Activated naive CD4-positive, alpha-beta T cell treated with anti-CD3 and anti-CD28 coated beads, Interleukin-2, amount 50 U/mL, for 72 hours (primary cell): ENCODE data around the gene NOL4L. TPM values are rescaled to one million over a fixed set of nuclear protein-coding genes. Genes with fewer than 3 reads are reported as not detected.
A peak's percentile ranks its signal among the peaks of the same experiment; 100 is the strongest.
"Not testable (repeated sequence)": the region's sequence is repeated elsewhere in the genome, so short reads cannot be mapped to it uniquely, and the experiment has no call there.

Source experiments
- ATAC-seq, 2 donors: fragments of 150-1000 bp; cut with Tn5 transposase; 2 replicates each; pipeline ENCODE4 v1.10.0; 2021; ENCODE audit warnings: mild to moderate bottlenecking in 2 of 2, moderate library complexity in 2 of 2
- DNase-seq, 2 donors: peaks; one replicate each; pipeline ENCODE4 v3.0.0; 2021 to 2022; ENCODE audit warnings: low spot score in 2 of 2
- H3K27ac Mint-ChIP-seq, 2 donors: one replicate each; pipeline ENCODE4 v1.8.0; 2022; ENCODE audit warnings: mild to moderate bottlenecking in 2 of 2, mixed read lengths in 2 of 2
- H3K36me3 Mint-ChIP-seq, 2 donors: one replicate each; pipeline ENCODE4 v1.8.0; 2022; ENCODE audit warnings: mixed read lengths in 2 of 2
- H3K9me3 Mint-ChIP-seq, 2 donors: one replicate each; pipeline ENCODE4 v1.8.0; 2022; ENCODE audit warnings: mixed read lengths in 2 of 2
- total RNA-seq, 2 donors: library from RNA; stranded (reverse); gene quantifications; one replicate each; pipeline ENCODE4 v1.2.3, GENCODE V29; 2022

The NOL4L gene
- total RNA-seq, 2 donors from 2014 or later: 21.2 to 30.7 TPM

GRCh38 chr20:32505723-32506473 is 79.2 kb downstream of the NOL4L start:
- DNase-seq (peak in 1 of 2 donors; percentile 28), ATAC-seq (no peak)
- no peak overlapping the region for H3K27ac Mint-ChIP-seq
- H3K9me3 Mint-ChIP-seq: no peaks in the 10 kb centered on the region
- peaks cover 4 to 5% of the 10 kb centered on the region in 2 donors for H3K36me3 Mint-ChIP-seq

GRCh38 chr20:32501709-32502108 is 83.4 kb downstream of the NOL4L start:
- Mint-ChIP-seq H3K36me3 (peaks cover 0 to 5% of the 10 kb centered on the region in 2 donors), H3K9me3 (no peaks in the 10 kb centered on the region), H3K27ac (no peak overlapping the region)
- peak; percentile 35 to 77 for ATAC-seq
- no peak for DNase-seq

GRCh38 chr20:32497589-32498224 is 87.4 kb downstream of the NOL4L start:
- H3K36me3 Mint-ChIP-seq: no peaks in the 10 kb centered on the region
- ATAC-seq (no peak), DNase-seq (no peak)
- H3K27ac Mint-ChIP-seq: peak overlapping the region in 1 of 2 donors; percentile 32
- no peaks in the 10 kb centered on the region for H3K9me3 Mint-ChIP-seq

- H3K9me3 Mint-ChIP-seq: no peaks in the 10 kb centered on the region
These were observed 88.2 kb downstream of the NOL4L start for GRCh38 chr20:32496811-32497533.

GRCh38 chr20:32495949-32496348 is 89.2 kb downstream of the NOL4L start:
- Mint-ChIP-seq H3K36me3 (no peaks in the 10 kb centered on the region), H3K9me3 (no peaks in the 10 kb centered on the region), H3K27ac (peak overlapping the region; percentile 40 to 93)
- DNase-seq (no peak), ATAC-seq (no peak)

More at GRCh38 chr20:32496811-32497533, 88.2 kb downstream of the NOL4L start:
- DNase-seq (no peak), ATAC-seq (no peak)
- Mint-ChIP-seq H3K27ac (no peak overlapping the region), H3K36me3 (no peaks in the 10 kb centered on the region)

GRCh38 chr20:32495217-32495565 is 89.9 kb downstream of the NOL4L start:
- no peaks in the 10 kb centered on the region for H3K36me3 Mint-ChIP-seq
- ATAC-seq: no peak

GRCh38 chr20:32494483-32495216 is 90.5 kb downstream of the NOL4L start:
- no peak for DNase-seq
- Mint-ChIP-seq H3K9me3 (no peaks in the 10 kb centered on the region), H3K27ac (peak overlapping the region; percentile 44 to 83), H3K36me3 (no peaks in the 10 kb centered on the region)
- ATAC-seq: no peak

More at GRCh38 chr20:32495217-32495565, 89.9 kb downstream of the NOL4L start:
- peak overlapping the region; percentile 40 to 44 for H3K27ac Mint-ChIP-seq
- no peak for DNase-seq
- no peaks in the 10 kb centered on the region for H3K9me3 Mint-ChIP-seq

GRCh38 chr20:32493356-32493755 is 91.8 kb downstream of the NOL4L start:
- ATAC-seq: no peak
- Mint-ChIP-seq H3K27ac (no peak overlapping the region), H3K9me3 (peaks cover 0 to 6% of the 10 kb centered on the region in 2 donors), H3K36me3 (peaks cover 0 to 7% of the 10 kb centered on the region in 2 donors)
- no peak for DNase-seq

- H3K9me3 Mint-ChIP-seq, ATAC-seq, H3K27ac Mint-ChIP-seq: not testable (repeated sequence)
- H3K36me3 Mint-ChIP-seq: peaks cover 0 to 15% of the 10 kb centered on the region in 2 donors
- DNase-seq: peak in 1 of 2 donors; percentile 23
These were observed 93.4 kb downstream of the NOL4L start for GRCh38 chr20:32491764-32492151.

- DNase-seq (peak in 1 of 2 donors; percentile 40), ATAC-seq (no peak)
- peaks cover 0 to 15% of the 10 kb centered on the region in 2 donors for H3K36me3 Mint-ChIP-seq
- H3K27ac Mint-ChIP-seq: peak overlapping the region in 1 of 2 donors; percentile 27
- peaks cover 0 to 9% of the 10 kb centered on the region in 2 donors for H3K9me3 Mint-ChIP-seq
These were observed 94.0 kb downstream of the NOL4L start for GRCh38 chr20:32490942-32491763.

- ATAC-seq (no peak), DNase-seq (peak in 1 of 2 donors; percentile 3)
- H3K27ac Mint-ChIP-seq: no peak overlapping the region
- H3K36me3 Mint-ChIP-seq: peaks cover 0 to 15% of the 10 kb centered on the region in 2 donors
- H3K9me3 Mint-ChIP-seq: peaks cover 0 to 9% of the 10 kb centered on the region in 2 donors
These were observed 96.9 kb downstream of the NOL4L start for GRCh38 chr20:32488066-32488838.

- ATAC-seq (no peak), DNase-seq (peak in 1 of 2 donors; percentile 21)
- Mint-ChIP-seq H3K36me3 (peaks cover 0 to 15% of the 10 kb centered on the region in 2 donors), H3K27ac (no peak overlapping the region), H3K9me3 (peaks cover 0 to 9% of the 10 kb centered on the region in 2 donors)
These were observed 97.8 kb downstream of the NOL4L start for GRCh38 chr20:32487381-32487780.

GRCh38 chr20:32485770-32486478 is 99.2 kb downstream of the NOL4L start:
- Mint-ChIP-seq H3K27ac (peak overlapping the region in 1 of 2 donors; percentile 67), H3K36me3 (peaks cover 0 to 15% of the 10 kb centered on the region in 2 donors), H3K9me3 (peaks cover 0 to 9% of the 10 kb centered on the region in 2 donors)
- no peak for ATAC-seq
- peak in 1 of 2 donors; percentile 49 for DNase-seq

- peak; percentile 67 to 83 for ATAC-seq
These were observed 100.0 kb downstream of the NOL4L start for GRCh38 chr20:32484958-32485769.

More at GRCh38 chr20:32484958-32485769, 100.0 kb downstream of the NOL4L start:
- Mint-ChIP-seq H3K27ac (peak overlapping the region; percentile 67 to 90), H3K9me3 (peaks cover 0 to 9% of the 10 kb centered on the region in 2 donors), H3K36me3 (peaks cover 0 to 15% of the 10 kb centered on the region in 2 donors)
- peak; percentile 72 to 75 for DNase-seq
